SK-N-SH (cell line): ENCODE measurements around the gene DIAPH2.

Experiments
- MEF2A ChIP-seq: IDR thresholded peaks from 2 replicates; pipeline ENCODE4 v1.4.0; 2012; ENCODE audit warnings: low read depth, borderline replicate concordance
- MXI1 ChIP-seq: IDR thresholded peaks from 2 replicates; pipeline ENCODE4 v1.6.1; 2012; ENCODE audit warnings: mild to moderate bottlenecking, low read depth, low read length, improper control_type of control experiment
- RAD21 ChIP-seq: IDR thresholded peaks from 2 replicates; pipeline ENCODE4 v1.6.1; 2012; ENCODE audit warnings: mild to moderate bottlenecking, low read length
- RFX5 ChIP-seq: IDR thresholded peaks from 2 replicates; pipeline ENCODE4 v1.6.1; 2012; ENCODE audit warnings: mild to moderate bottlenecking, improper control_type of control experiment, low read length
- SIN3A ChIP-seq: IDR thresholded peaks from 2 replicates; pipeline ENCODE4 v1.6.1; 2012; ENCODE audit warnings: low read depth, mild to moderate bottlenecking, low read length, moderate library complexity, borderline replicate concordance
- TF ChIP-seq, protein P1 (sequence below): IDR thresholded peaks from 2 replicates; pipeline ENCODE4 v1.4.0; 2012; ENCODE audit warnings: low read depth, borderline replicate concordance
- TF ChIP-seq, protein P2 (sequence below): fragments of 200-600 bp; sonication (generic); IDR thresholded peaks from 2 replicates; pipeline ENCODE4 v1.6.1; 2017; ENCODE audit warnings: antibody characterized with exemption, mild to moderate bottlenecking, moderate library complexity
- TF ChIP-seq, protein P3 (sequence below): IDR thresholded peaks from 2 replicates; pipeline ENCODE4 v1.4.0; 2012; ENCODE audit warnings: low read depth, borderline replicate concordance
- TF ChIP-seq, protein P4 (sequence below): IDR thresholded peaks from 2 replicates; pipeline ENCODE4 v1.6.1; 2012; ENCODE audit warnings: mild to moderate bottlenecking, low read depth, low read length, moderate library complexity

DNA sequence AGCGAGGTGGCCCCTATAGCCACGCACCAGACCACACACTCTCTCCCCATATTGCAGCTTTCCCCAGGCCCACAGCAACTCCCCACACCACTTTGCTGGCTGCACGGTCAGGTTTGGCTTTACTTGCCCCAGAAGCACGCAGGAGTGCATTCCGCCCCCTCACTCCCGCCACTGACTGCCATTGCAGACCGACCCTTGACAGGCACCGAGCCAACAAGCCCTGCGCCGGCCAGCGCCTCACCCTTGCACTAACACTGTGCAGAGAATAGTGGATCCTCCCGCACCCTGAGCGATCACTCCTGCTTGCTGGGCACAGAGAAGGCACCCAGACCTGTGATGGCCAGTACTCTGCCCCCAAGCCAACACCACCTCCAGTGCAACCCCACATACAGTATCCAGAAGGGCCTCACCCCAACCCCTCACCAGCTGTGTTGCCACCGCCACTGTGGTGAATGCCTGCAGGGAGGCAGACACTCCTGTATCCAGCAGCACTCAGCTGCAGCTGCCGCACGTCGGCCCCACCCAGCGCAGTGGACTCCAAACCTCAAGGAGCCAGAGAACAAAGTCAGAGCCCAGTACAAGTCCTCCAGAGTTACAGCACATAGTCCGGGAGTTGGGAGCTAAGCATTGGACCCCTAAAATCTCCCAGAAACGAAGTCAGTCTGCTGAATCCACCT lies 28.6 kb upstream of the DIAPH2 start:
- TF ChIP-seq, protein P1, sequence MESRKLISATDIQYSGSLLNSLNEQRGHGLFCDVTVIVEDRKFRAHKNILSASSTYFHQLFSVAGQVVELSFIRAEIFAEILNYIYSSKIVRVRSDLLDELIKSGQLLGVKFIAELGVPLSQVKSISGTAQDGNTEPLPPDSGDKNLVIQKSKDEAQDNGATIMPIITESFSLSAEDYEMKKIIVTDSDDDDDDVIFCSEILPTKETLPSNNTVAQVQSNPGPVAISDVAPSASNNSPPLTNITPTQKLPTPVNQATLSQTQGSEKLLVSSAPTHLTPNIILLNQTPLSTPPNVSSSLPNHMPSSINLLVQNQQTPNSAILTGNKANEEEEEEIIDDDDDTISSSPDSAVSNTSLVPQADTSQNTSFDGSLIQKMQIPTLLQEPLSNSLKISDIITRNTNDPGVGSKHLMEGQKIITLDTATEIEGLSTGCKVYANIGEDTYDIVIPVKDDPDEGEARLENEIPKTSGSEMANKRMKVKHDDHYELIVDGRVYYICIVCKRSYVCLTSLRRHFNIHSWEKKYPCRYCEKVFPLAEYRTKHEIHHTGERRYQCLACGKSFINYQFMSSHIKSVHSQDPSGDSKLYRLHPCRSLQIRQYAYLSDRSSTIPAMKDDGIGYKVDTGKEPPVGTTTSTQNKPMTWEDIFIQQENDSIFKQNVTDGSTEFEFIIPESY: no peak
- TF ChIP-seq, protein P2, sequence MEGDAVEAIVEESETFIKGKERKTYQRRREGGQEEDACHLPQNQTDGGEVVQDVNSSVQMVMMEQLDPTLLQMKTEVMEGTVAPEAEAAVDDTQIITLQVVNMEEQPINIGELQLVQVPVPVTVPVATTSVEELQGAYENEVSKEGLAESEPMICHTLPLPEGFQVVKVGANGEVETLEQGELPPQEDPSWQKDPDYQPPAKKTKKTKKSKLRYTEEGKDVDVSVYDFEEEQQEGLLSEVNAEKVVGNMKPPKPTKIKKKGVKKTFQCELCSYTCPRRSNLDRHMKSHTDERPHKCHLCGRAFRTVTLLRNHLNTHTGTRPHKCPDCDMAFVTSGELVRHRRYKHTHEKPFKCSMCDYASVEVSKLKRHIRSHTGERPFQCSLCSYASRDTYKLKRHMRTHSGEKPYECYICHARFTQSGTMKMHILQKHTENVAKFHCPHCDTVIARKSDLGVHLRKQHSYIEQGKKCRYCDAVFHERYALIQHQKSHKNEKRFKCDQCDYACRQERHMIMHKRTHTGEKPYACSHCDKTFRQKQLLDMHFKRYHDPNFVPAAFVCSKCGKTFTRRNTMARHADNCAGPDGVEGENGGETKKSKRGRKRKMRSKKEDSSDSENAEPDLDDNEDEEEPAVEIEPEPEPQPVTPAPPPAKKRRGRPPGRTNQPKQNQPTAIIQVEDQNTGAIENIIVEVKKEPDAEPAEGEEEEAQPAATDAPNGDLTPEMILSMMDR: no peak
- TF ChIP-seq RAD21 (no peak), SIN3A (no peak), MXI1 (no peak), MEF2A (no peak), RFX5 (no peak)
- TF ChIP-seq, protein P3, sequence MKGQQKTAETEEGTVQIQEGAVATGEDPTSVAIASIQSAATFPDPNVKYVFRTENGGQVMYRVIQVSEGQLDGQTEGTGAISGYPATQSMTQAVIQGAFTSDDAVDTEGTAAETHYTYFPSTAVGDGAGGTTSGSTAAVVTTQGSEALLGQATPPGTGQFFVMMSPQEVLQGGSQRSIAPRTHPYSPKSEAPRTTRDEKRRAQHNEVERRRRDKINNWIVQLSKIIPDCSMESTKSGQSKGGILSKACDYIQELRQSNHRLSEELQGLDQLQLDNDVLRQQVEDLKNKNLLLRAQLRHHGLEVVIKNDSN: no peak
- TF ChIP-seq, protein P4, sequence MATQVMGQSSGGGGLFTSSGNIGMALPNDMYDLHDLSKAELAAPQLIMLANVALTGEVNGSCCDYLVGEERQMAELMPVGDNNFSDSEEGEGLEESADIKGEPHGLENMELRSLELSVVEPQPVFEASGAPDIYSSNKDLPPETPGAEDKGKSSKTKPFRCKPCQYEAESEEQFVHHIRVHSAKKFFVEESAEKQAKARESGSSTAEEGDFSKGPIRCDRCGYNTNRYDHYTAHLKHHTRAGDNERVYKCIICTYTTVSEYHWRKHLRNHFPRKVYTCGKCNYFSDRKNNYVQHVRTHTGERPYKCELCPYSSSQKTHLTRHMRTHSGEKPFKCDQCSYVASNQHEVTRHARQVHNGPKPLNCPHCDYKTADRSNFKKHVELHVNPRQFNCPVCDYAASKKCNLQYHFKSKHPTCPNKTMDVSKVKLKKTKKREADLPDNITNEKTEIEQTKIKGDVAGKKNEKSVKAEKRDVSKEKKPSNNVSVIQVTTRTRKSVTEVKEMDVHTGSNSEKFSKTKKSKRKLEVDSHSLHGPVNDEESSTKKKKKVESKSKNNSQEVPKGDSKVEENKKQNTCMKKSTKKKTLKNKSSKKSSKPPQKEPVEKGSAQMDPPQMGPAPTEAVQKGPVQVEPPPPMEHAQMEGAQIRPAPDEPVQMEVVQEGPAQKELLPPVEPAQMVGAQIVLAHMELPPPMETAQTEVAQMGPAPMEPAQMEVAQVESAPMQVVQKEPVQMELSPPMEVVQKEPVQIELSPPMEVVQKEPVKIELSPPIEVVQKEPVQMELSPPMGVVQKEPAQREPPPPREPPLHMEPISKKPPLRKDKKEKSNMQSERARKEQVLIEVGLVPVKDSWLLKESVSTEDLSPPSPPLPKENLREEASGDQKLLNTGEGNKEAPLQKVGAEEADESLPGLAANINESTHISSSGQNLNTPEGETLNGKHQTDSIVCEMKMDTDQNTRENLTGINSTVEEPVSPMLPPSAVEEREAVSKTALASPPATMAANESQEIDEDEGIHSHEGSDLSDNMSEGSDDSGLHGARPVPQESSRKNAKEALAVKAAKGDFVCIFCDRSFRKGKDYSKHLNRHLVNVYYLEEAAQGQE: no peak
